ENCODE data around the gene GAS7. TPM values are rescaled to one million over a fixed set of nuclear protein-coding genes. Genes with fewer than 3 reads are reported as not detected.

Gene GAS7
- total RNA-seq, 2 donors from 2014 or later = 8.0 to 20.1 TPM

DNA sequence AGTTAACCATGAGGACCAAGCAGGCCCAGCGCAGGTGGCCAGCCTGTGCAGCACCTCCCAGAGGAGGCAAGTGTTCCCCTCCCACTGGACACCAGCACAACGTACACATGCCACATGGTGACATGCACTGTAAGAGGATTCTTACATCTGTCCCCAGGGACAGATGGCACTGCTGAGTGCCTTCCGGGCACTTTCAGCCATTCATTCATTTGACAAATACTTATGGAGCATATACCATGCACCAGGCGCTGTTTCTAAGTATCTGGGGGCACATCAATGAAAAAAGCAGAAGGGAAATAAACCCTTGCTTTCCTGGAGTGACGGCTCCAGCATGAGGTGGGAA is 79.6 kb downstream of the GAS7 start:
- 61 to 76% methylated on average over 5 of the region's 5 CpGs for WGBS, 2 donors

DNA sequence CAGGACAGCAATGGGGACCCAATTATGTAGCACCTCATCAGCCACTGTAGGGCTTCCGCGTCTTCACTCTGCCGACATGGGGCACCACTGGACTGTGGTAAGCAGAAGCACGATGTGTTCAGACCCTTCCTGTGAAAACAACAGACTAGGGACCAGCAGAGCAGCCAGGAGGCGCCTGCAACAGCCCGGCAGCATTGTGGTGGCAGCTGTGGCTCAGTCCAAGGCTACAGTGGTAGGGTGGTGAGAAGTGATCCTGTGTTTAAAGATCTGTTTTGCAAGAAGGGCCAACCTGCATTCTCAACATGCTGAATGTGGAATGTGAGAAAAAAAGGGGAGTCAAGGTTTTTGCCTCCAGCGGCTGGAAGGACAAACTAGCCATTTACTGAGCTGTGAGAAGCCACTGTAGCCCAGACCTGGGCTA is 80.8 kb downstream of the GAS7 start:
- Histone ChIP-seq H3K27ac (no peak overlapping the region), H3K36me3 (replicated peaks in 1 of 2; ENCODE audit: insufficient read depth in 1 of 2, low read depth in 2 of 2) (no peaks in the 10 kb centered on the region), H3K27me3 (no peaks in the 10 kb centered on the region), H3K4me1 (peaks cover 23% of the 10 kb centered on the region), H3K9me3 (no peaks in the 10 kb centered on the region), H3K4me3 (no peak overlapping the region)
- intact Hi-C loops (cut with DNase I) = no loop called here
- TF ChIP-seq, protein P1, sequence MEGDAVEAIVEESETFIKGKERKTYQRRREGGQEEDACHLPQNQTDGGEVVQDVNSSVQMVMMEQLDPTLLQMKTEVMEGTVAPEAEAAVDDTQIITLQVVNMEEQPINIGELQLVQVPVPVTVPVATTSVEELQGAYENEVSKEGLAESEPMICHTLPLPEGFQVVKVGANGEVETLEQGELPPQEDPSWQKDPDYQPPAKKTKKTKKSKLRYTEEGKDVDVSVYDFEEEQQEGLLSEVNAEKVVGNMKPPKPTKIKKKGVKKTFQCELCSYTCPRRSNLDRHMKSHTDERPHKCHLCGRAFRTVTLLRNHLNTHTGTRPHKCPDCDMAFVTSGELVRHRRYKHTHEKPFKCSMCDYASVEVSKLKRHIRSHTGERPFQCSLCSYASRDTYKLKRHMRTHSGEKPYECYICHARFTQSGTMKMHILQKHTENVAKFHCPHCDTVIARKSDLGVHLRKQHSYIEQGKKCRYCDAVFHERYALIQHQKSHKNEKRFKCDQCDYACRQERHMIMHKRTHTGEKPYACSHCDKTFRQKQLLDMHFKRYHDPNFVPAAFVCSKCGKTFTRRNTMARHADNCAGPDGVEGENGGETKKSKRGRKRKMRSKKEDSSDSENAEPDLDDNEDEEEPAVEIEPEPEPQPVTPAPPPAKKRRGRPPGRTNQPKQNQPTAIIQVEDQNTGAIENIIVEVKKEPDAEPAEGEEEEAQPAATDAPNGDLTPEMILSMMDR (IDR thresholded peaks at IDR 0.05) = no peak
- no peak for TF ChIP-seq POLR2A (IDR thresholded peaks at IDR 0.05)
- ATAC-seq (no peak), DNase-seq (peak in 1 of 4 donors; percentile 50)
- 30 to 31% methylated on average over 1 to 7 of the region's 7 CpGs for WGBS, 2 donors

More for the DNA sequence above, 79.6 kb downstream of the GAS7 start:
- no peaks in the 10 kb centered on the region for H3K27me3 ChIP-seq
- no peak for TF ChIP-seq POLR2A (IDR thresholded peaks at IDR 0.05)
- ATAC-seq = no peak
- H3K4me3 ChIP-seq = no peak overlapping the region
- no peak for DNase-seq
- H3K9me3 ChIP-seq = no peaks in the 10 kb centered on the region
- intact Hi-C loops (cut with DNase I) = no loop called here
- H3K27ac ChIP-seq = no peak overlapping the region
- no peaks in the 10 kb centered on the region for H3K36me3 ChIP-seq (replicated peaks in 1 of 2; ENCODE audit: insufficient read depth in 1 of 2, low read depth in 2 of 2)
- H3K4me1 ChIP-seq = peaks cover 23% of the 10 kb centered on the region

DNA sequence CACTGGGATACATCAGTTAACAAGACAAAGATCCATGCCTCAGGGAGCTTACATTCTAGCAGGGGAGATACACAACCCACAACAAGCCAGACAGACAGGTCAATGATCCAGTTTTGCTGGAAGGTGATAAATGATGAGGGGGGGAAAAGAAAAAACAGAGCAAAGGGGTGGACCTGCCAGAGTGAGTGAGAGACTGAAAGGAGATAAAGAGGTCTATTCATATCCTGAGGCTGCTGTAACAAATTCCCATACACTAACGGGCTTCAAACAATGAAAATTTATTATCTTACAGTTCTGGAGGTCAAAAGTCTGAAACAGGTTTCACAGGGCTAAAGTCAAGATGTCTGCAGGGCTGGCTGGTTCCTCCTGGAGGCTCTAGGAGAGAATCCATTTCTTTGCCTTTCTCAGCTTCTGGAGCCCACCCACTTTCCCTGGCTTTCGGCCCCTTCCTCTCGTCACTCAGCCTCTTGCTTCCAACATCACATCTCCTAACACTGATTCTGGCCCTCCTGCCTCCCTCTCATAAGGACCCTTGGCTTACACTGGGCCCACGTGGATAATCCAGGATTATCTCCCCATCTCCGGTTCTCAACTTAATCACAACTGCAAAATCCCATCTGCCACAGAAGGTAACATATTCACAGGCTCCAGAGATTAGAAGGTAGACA is 81.5 kb downstream of the GAS7 start:
- no peak for TF ChIP-seq POLR2A (IDR thresholded peaks at IDR 0.05)
- TF ChIP-seq, protein P1 (IDR thresholded peaks at IDR 0.05) = no peak
- 45% methylated on average over 5 of the region's 5 CpGs for WGBS, 2 donors
- Histone ChIP-seq H3K9me3 (no peaks in the 10 kb centered on the region), H3K36me3 (replicated peaks in 1 of 2; ENCODE audit: insufficient read depth in 1 of 2, low read depth in 2 of 2) (no peaks in the 10 kb centered on the region), H3K4me1 (peaks cover 23% of the 10 kb centered on the region), H3K27me3 (no peaks in the 10 kb centered on the region), H3K4me3 (no peak overlapping the region), H3K27ac (no peak overlapping the region)
- DNase-seq (no peak), ATAC-seq (no peak)
- intact Hi-C loops (cut with DNase I) = no loop called here

DNA sequence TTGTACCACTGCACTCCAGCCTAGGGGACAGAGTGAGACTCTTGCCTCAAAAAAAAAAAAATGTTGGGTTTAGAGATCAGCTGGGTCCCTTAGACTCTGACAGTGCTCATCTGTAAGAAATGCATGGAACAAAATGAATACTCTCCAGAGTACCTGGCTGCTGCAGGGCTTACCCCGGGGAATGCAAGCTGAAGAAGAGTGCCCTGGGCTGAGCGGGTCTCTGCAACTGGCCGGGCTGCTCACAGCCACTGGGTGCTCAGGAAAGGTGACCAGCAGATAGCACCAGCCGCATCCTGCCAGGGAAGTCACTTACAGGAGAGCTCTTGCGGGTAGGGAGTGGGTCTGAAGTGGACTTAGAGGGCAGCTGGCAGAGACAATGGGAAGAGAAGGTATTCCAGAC is 82.1 kb downstream of the GAS7 start:
- 63 to 73% methylated on average over 4 to 5 of the region's 5 CpGs for WGBS, 2 donors
- peaks cover 23% of the 10 kb centered on the region for H3K4me1 ChIP-seq
- H3K36me3 ChIP-seq (replicated peaks in 1 of 2; ENCODE audit: insufficient read depth in 1 of 2, low read depth in 2 of 2) = no peaks in the 10 kb centered on the region
- DNase-seq = no peak
- ATAC-seq = no peak
- intact Hi-C loops (cut with DNase I) = no loop called here
- TF ChIP-seq, protein P1 (IDR thresholded peaks at IDR 0.05) = no peak
- no peak for TF ChIP-seq POLR2A (IDR thresholded peaks at IDR 0.05)
- H3K27me3 ChIP-seq = no peaks in the 10 kb centered on the region
- H3K27ac ChIP-seq = no peak overlapping the region
- H3K9me3 ChIP-seq = no peaks in the 10 kb centered on the region
- no peak overlapping the region for H3K4me3 ChIP-seq

DNA sequence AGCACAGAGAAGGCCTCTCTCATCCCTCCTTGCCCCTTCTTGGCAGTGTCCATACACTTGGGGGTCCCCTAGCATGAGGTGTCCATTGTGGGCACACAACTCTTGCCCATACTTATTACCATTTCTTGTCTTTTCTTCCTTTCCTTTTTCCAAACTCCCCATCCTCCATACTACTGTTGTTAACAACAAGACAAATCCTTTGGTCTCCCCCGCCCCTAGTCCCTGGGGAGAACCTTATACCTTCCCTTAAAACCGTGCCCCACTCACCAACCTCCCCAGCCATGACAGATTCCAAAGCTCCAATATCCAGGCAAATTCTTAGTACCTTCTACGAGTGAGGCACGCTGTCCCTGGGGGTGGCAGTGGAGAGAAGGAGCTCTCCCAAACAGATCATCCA is 82.9 kb downstream of the GAS7 start:
- ATAC-seq (no peak), DNase-seq (no peak)
- Histone ChIP-seq H3K27me3 (no peaks in the 10 kb centered on the region), H3K4me3 (no peak overlapping the region), H3K4me1 (peaks cover 23% of the 10 kb centered on the region), H3K9me3 (no peaks in the 10 kb centered on the region), H3K36me3 (replicated peaks in 1 of 2; ENCODE audit: insufficient read depth in 1 of 2, low read depth in 2 of 2) (no peaks in the 10 kb centered on the region), H3K27ac (peak overlapping the region in 2 of 4 donors; percentile 71 to 85)
- intact Hi-C loops (cut with DNase I) = no loop called here
- TF ChIP-seq, protein P1 (IDR thresholded peaks at IDR 0.05) = no peak
- TF ChIP-seq POLR2A (IDR thresholded peaks at IDR 0.05) = no peak
- 59 to 77% methylated on average over 4 of the region's 4 CpGs for WGBS, 2 donors
